Kasumi-1 (cell line): ENCODE measurements around the gene TBC1D30.
"Not testable (repeated sequence)": the region's sequence is repeated elsewhere in the genome, so short reads cannot be mapped to it uniquely, and the experiment has no call there.

Source experiments
- DNase-seq, 2 experiments: peaks; one replicate each; lab custom pipeline; 2025; lab: John Stamatoyannopoulos, UW

The TBC1D30 gene

DNA sequence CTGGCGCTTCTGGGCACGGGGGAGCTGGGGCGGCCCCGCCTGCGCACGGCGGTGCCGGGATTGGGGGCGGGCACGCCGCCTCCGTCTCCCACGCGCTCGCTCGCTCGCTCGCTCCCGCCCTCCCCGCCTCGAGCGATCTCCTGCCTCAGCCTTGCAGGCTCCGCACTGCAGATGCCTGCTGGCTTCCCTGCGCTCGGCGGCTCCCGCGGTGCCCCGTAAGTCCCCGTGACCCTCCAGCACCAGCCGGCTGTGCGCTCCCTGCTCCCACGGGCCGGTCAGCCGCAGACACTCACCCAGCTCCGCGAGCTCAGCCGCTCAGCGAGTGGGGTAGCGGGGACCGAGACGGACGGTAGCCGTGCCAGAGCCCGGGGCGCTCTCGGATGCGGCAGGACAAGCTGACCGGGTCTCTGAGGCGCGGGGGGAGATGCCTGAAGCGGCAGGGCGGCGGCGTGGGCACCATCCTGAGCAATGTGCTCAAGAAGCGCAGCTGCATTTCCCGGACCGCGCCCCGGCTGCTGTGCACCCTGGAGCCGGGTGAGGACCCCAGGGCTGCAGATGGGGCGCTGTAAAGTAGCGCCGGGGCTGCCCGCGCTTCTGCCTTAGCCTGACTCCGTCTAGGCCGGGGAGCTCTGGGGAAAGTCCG is at the start of gene TBC1D30:
TSS of gene TBC1D30 (plus strand) at position 148 of the 643 bp plus-strand sequence. CDS start at position 381, 233 bp downstream.
- peak; percentile 72 to 75 for DNase-seq

GRCh38 chr12:64775147-64775736 is 49.2 kb upstream of the TBC1D30 start:
- DNase-seq, result not testable (repeated sequence)

DNA sequence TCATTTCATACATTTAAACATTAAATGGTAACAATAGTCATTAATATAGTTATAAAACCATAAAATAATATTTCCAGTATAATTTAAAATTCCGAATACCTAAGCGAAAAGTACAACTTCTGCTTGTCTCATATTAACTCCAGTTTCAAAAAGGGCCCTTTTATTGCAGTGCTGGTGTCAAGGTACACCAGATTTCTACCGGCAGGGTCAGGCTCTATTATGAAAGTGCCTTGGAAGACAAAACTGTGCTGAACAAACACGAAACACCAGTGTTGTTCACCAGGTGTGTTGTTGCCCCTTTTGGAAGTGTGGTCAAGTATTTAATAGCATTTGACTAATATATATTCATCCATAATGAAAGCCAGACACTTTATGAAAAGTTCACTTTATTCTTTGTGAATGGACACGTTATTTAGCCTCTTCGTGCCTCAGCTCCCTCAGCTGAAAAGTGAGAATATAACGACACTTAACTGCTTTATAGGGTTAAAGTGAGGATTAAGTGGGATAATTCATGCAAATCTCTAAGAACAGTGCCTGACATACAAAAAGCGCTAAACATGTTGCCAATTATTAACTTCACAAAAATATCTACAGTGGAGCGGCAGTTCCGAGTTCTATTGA is 45.0 kb upstream of the TBC1D30 start:
- DNase-seq, result no peak

DNA sequence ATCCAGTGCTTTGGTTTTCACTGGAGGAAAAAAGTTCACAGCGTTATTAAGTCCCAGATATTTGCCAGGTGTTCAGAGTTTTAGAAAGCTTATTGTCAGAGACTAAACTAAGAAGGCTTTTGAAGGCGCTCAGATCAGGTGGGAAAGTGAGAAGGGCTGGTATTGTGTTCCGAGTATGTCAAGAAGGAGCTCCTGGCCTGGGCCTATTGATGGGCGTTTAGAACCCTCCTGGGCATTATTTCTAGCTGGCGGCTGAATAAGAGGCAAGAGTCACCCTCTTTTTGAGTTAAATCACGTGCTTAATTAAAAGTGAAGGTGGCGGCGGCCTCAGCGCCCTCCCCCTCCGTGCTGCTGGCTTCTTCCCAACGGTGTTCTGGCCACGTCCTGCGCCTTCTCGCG is 44.3 kb upstream of the TBC1D30 start:
- no peak for DNase-seq

GRCh38 chr12:64780531-64781279 is 43.7 kb upstream of the TBC1D30 start:
- DNase-seq, result no peak

GRCh38 chr12:64781280-64782190 is 42.9 kb upstream of the TBC1D30 start:
- no peak for DNase-seq

GRCh38 chr12:64782191-64782876 is 42.1 kb upstream of the TBC1D30 start:
- DNase-seq, result peak; percentile 70 to 81

- no peak for DNase-seq
These were observed 38.6 kb upstream of the TBC1D30 start for GRCh38 chr12:64785838-64786237.

GRCh38 chr12:64790166-64790565 is 34.3 kb upstream of the TBC1D30 start:
- DNase-seq, result no peak

GRCh38 chr12:64791036-64791435 is 33.4 kb upstream of the TBC1D30 start:
- no peak for DNase-seq

DNA sequence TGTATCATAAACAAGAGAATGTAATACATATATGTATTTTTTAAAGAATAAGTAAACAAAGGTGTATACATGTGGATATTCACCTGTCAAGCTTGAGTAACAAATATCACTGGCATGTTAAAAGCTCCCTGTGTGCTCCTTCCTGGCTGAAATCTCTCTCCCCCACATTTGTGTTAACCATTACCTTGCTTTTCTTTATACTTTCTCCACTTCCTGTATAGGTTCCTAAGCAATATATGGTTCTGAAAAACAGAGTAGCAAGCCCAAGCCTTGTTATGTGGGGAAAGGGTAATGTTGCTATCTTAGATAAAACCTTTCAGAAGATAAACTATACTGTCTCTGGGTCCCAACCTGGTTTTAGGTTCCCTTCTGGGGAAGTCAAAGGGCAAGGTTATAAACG is 32.3 kb upstream of the TBC1D30 start:
- DNase-seq, result no peak

GRCh38 chr12:64793610-64794009 is 30.8 kb upstream of the TBC1D30 start:
- DNase-seq, result no peak

DNA sequence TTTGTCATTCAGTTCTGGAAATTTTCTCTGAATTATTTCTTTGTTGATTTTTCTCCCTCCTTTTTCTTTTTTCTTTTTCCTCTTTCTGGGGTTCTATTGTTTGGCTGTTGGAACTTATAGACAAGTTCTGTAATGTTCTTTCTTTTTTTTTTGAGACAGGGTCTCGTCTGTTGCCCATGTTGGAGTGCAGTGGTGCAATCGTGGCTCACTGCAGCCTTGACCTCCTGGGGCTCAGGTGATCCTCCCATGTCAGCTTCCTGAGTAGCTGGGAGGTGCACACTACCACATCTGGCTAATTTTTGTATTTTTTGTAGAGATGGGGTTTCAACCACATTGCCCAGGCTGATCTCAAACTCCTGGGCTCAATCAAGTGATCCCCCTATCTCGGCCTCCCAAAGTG is 30.1 kb upstream of the TBC1D30 start:
- no peak for DNase-seq

GRCh38 chr12:64796205-64796845 is 28.1 kb upstream of the TBC1D30 start:
- peak; percentile 88 to 96 for DNase-seq

GRCh38 chr12:64797156-64797555 is 27.3 kb upstream of the TBC1D30 start:
- no peak for DNase-seq

- no peak for DNase-seq
These were observed 26.3 kb upstream of the TBC1D30 start for GRCh38 chr12:64798165-64798564.

- no peak for DNase-seq
These were observed 23.8 kb upstream of the TBC1D30 start for GRCh38 chr12:64800640-64801039.

GRCh38 chr12:64801381-64801780 is 23.1 kb upstream of the TBC1D30 start:
- DNase-seq, result peak in 1 of 2 experiments; percentile 54

GRCh38 chr12:64802180-64802775 is 22.2 kb upstream of the TBC1D30 start:
- peak; percentile 59 to 77 for DNase-seq

DNA sequence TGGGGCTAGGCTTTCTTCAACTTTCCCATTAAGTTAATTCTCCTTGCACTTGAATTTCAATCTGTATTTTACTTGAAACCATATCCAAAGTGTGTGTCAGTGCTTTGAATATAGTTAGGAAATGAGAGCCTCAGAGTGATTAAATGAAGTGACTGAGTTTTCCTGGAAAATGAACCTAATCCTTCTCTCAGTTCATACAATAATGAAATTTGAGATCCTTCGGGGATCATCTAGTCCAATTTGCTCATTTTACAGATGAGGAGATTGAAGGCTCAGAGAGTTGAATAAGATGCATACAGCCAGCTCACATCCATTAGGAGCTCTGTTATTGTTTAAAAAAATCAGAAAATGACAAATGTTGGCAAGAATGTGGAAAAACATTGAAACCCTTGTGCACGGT is 18.3 kb upstream of the TBC1D30 start:
- no peak for DNase-seq
